Activated T-cell treated with anti-CD3 and anti-CD28 coated beads for 48 hours (primary cell): ENCODE data around the gene WDR62.

Source experiments
- DNase-seq: peaks from one replicate; pipeline ENCODE4 v3.0.0-alpha.2; 2020; ENCODE audit warnings: low read depth

WDR62 gene

GRCh38 chr19:36054733-36055686 lies at the start of gene WDR62:
WDR62 (plus strand) TSS chr19:36054897; CDS start chr19:36054972, 75 bp downstream.
- peak; percentile 94 for DNase-seq

GRCh38 chr19:36006955-36007354 lies 47.7 kb upstream of the WDR62 start:
- no peak for DNase-seq

- DNase-seq, result no peak
Observed at GRCh38 chr19:36008336-36008978, 46.2 kb upstream of the WDR62 start, which contains the start of gene SYNE4. SYNE4 (minus strand) TSS chr19:36008813; CDS start chr19:36008681, 132 bp downstream.

- peak; percentile 59 for DNase-seq
Observed at GRCh38 chr19:36009220-36009619, 45.5 kb upstream of the WDR62 start.

- DNase-seq, result no peak
Observed at GRCh38 chr19:36009633-36010379, 44.9 kb upstream of the WDR62 start.

GRCh38 chr19:36010402-36010801 lies 44.3 kb upstream of the WDR62 start:
- no peak for DNase-seq

GRCh38 chr19:36013280-36014011 lies 41.3 kb upstream of the WDR62 start:
- no peak for DNase-seq

- peak; percentile 100 for DNase-seq
Observed at GRCh38 chr19:36014012-36014924, 40.4 kb upstream of the WDR62 start, which contains the start of gene ALKBH6. ALKBH6 (minus strand) TSS chr19:36014213; CDS start chr19:36013397, 816 bp downstream.

- DNase-seq, result no peak
Observed at GRCh38 chr19:36019061-36019670, 35.5 kb upstream of the WDR62 start.

- no peak for DNase-seq
Observed at GRCh38 chr19:36023432-36023831, 31.3 kb upstream of the WDR62 start.

- no peak for DNase-seq
Observed at GRCh38 chr19:36025541-36025940, 29.2 kb upstream of the WDR62 start.

GRCh38 chr19:36026091-36026876 lies 28.4 kb upstream of the WDR62 start:
- no peak for DNase-seq

GRCh38 chr19:36027696-36028095 lies 27.0 kb upstream of the WDR62 start:
- no peak for DNase-seq

GRCh38 chr19:36028313-36029041 lies 26.2 kb upstream of the WDR62 start:
- no peak for DNase-seq

- DNase-seq, result no peak
Observed at GRCh38 chr19:36030264-36031148, 24.2 kb upstream of the WDR62 start.

- DNase-seq, result no peak
Observed at GRCh38 chr19:36031308-36031707, 23.4 kb upstream of the WDR62 start.
